Esophagus squamous epithelium (tissue), 4 donors: ENCODE results near the gene DNMT3B.

Experiments used
- CTCF ChIP-seq, 6 experiments: fragments of 450-650 bp in 4 of 6; fragments of 200-600 bp in 2 of 6; sonication (generic) in 2 of 6; IDR thresholded peaks; one replicate each; pipeline ENCODE4 v1.5.1; 2016 to 2019; ENCODE audit warnings: antibody characterized with exemption in 6 of 6, mild to moderate bottlenecking in 4 of 6, moderate library complexity in 4 of 6
- POLR2A ChIP-seq, 4 donors: fragments of 450-650 bp; IDR thresholded peaks; one replicate each; pipeline ENCODE4 v1.6.1; 2017; ENCODE audit warnings: antibody characterized with exemption in 4 of 4, mild to moderate bottlenecking in 4 of 4, moderate library complexity in 3 of 4

DNA sequence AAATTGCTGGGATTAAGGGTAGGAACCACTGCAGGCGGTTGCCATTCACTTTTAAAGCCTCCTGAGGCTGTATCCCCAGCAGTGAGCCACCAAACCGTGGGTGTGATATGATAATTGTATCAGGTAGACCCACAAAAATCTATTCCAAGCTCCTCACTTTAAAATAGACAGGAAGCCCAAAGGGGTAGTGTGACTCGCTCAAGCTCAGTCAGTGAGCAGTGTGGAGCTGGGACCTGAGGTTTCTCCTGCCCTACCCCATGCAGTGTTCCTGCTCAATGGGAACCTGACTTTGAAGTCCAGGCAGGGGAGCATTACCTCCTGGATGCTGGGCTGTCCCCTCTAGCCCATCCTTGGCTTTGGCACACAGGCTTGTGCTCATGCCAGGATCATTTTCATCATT lies 42.6 kb downstream of the DNMT3B start:
- TF ChIP-seq CTCF (IDR thresholded peaks at IDR 0.05), result no peak
- no peak for TF ChIP-seq POLR2A (IDR thresholded peaks at IDR 0.05)
